C1 segment of cervical spinal cord (tissue), 14 donors: Measurements from ENCODE around the gene TMEM120B.
"Not testable (repeated sequence)": the region's sequence is repeated elsewhere in the genome, so short reads cannot be mapped to it uniquely, and the experiment has no call there.

Source experiments
- DNase-seq, 14 donors: peaks; one replicate each; lab custom pipeline; 2025; lab: John Stamatoyannopoulos, UW

TMEM120B gene

GRCh38 chr12:121709064-121709424 is 3.5 kb upstream of the TMEM120B start:
- not testable (repeated sequence) for DNase-seq

- DNase-seq = no peak
Measured at GRCh38 chr12:121709478-121709961, 3.0 kb upstream of the TMEM120B start.

GRCh38 chr12:121711361-121712189 is 977 bp upstream of the TMEM120B start:
- peak in 1 of 14 donors; percentile 4 for DNase-seq

GRCh38 chr12:121712190-121712460 is 427 bp upstream of the TMEM120B start:
- DNase-seq = peak in 5 of 14 donors; percentile 21 to 45 (median 32)

GRCh38 chr12:121713257-121713777 is 765 bp downstream of the TMEM120B start:
- peak in 1 of 14 donors; percentile 5 for DNase-seq

- DNase-seq = peak in 1 of 14 donors; percentile 18
Measured at GRCh38 chr12:121713793-121714192, 1.2 kb downstream of the TMEM120B start.

DNA sequence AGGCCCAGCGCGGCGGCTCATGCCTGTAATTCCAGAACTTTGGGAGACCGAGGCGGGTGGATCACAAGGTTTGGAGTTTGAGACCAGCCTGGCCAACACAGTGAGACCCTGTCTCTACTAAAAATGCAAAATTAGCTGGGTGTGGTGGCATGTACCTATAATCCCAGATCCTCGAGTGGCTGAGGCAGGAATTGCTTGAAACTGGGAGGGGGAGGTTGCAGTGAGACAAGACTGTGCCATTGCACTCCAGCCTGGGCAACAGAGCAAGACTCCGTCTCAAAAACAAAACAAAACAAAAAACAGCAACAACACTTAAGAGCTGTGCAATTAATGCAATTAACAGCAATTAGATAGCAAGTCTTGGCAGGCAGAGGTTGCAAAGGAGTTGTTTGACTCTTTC is 2.5 kb downstream of the TMEM120B start:
- DNase-seq = not testable (repeated sequence)

GRCh38 chr12:121715862-121716435 is 3.4 kb downstream of the TMEM120B start:
- no peak for DNase-seq

GRCh38 chr12:121717041-121717699 is 4.6 kb downstream of the TMEM120B start:
- no peak for DNase-seq

DNA sequence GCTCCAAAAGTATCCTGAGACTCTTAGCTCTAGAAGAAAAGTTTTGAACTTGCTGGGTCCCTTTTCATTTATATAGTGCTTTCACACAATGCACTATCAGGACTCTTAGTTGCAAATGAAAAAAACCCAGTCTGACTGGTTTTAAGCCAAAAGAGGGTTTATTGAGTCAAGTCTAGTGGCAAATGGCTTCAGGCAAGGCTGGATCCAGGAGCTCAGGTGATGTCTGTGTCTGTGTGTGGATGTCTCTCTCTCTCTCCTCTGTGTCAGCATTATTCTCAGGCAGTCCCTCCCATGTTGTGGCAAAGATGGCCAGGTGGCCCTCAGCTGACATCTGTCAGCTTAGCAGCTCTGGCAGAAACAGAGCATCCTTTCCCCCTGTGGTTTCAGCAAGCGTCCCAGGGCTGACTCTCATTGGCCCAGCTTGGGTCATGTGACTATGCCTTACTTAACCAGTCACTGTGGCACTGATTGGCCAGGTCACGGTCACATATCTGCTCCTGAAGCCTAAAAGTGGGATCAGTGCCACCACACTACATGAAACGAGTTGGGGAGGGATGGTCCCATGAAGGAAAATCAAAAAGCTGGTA is 6.2 kb downstream of the TMEM120B start:
- peak in 1 of 14 donors; percentile 37 for DNase-seq

DNA sequence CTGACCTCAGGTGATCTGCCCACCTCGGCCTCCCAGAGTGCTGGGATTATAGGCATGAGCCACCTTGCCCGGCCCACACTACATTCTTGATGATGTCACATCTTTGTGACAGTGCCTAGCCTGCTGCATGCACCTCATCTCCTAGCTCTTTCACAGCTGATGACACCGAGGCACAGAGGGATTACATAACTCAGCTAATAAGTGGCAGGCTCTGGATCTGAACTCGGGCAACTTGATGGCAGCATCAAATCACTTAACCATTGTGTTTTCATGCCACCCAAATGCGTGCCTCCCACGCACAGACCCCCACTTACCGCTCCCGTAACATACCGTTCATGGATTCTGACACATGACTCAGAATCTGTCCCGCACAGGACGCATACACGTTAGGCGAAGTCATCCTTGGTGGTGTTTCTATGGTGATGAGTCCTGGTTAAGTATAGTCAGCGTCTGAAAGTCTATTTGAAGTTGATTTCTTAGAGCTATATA is 7.4 kb downstream of the TMEM120B start:
- no peak for DNase-seq

- no peak for DNase-seq
Measured at GRCh38 chr12:121720762-121721161, 8.2 kb downstream of the TMEM120B start.

- DNase-seq = no peak
Measured at GRCh38 chr12:121722511-121722910, 10.0 kb downstream of the TMEM120B start.

GRCh38 chr12:121723200-121723599 is 10.6 kb downstream of the TMEM120B start:
- DNase-seq = no peak

- DNase-seq = no peak
Measured at GRCh38 chr12:121724925-121725324, 12.4 kb downstream of the TMEM120B start.

DNA sequence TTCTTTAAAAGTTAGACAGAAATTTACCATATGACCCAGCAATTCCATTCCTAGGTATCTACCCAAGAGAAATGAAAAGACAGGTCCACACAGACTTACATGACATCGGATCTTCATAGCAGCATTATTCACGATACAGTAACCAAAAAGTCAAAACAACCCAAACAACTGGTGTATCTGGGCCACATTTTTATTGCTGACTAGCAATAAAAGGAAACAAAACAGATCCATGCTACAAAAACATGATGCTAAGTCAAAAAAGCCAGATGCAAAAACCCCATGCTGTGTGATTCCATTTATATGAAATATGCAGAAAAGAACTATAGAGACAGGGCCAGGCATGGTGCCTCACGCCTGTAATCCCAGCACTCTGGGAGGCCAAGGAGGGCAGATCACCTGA is 12.9 kb downstream of the TMEM120B start:
- DNase-seq = no peak

- no peak for DNase-seq
Measured at GRCh38 chr12:121729021-121729420, 16.5 kb downstream of the TMEM120B start.

- no peak for DNase-seq
Measured at GRCh38 chr12:121731473-121731872, 18.9 kb downstream of the TMEM120B start.

GRCh38 chr12:121733849-121734248 is 21.3 kb downstream of the TMEM120B start:
- DNase-seq = no peak

- DNase-seq = no peak
Measured at GRCh38 chr12:121738340-121738858, 25.8 kb downstream of the TMEM120B start.

GRCh38 chr12:121740847-121741246 is 28.3 kb downstream of the TMEM120B start:
- no peak for DNase-seq

GRCh38 chr12:121741743-121742142 is 29.2 kb downstream of the TMEM120B start:
- DNase-seq = no peak
